Kidney tubule cell (primary cell): Measurements from ENCODE around the gene CABP7.

Experiments
- DNase-seq: peaks from one replicate; pipeline ENCODE4 v3.0.0-alpha.2; 2018; ENCODE audit warnings: low spot score

CABP7 gene

GRCh38 chr22:29719899-29720645, at the start of gene CABP7:
CABP7 (plus strand) TSS chr22:29720003; CDS start chr22:29720425, 422 bp downstream.
- DNase-seq, result no peak

- no peak for DNase-seq
Measured at GRCh38 chr22:29670626-29671025, 49.2 kb upstream of the CABP7 start.

GRCh38 chr22:29673361-29674066, 46.3 kb upstream of the CABP7 start:
- DNase-seq, result no peak

- no peak for DNase-seq
Measured at GRCh38 chr22:29674121-29674520, 45.7 kb upstream of the CABP7 start.

- no peak for DNase-seq
Measured at GRCh38 chr22:29679316-29679715, 40.5 kb upstream of the CABP7 start.

GRCh38 chr22:29683536-29683935, 36.3 kb upstream of the CABP7 start:
- no peak for DNase-seq

GRCh38 chr22:29684244-29684643, 35.6 kb upstream of the CABP7 start:
- no peak for DNase-seq

- no peak for DNase-seq
Measured at GRCh38 chr22:29689206-29689879, 30.5 kb upstream of the CABP7 start.

- DNase-seq, result peak; percentile 41
Measured at GRCh38 chr22:29689880-29690213, 30.0 kb upstream of the CABP7 start.

- DNase-seq, result no peak
Measured at GRCh38 chr22:29690476-29690875, 29.3 kb upstream of the CABP7 start.

- DNase-seq, result no peak
Measured at GRCh38 chr22:29691636-29692326, 28.0 kb upstream of the CABP7 start.

GRCh38 chr22:29692327-29692640, 27.5 kb upstream of the CABP7 start:
- DNase-seq, result no peak

- DNase-seq, result no peak
Measured at GRCh38 chr22:29693161-29693560, 26.6 kb upstream of the CABP7 start.

- no peak for DNase-seq
Measured at GRCh38 chr22:29693671-29694070, 26.1 kb upstream of the CABP7 start.

- no peak for DNase-seq
Measured at GRCh38 chr22:29695129-29695926, 24.5 kb upstream of the CABP7 start.

GRCh38 chr22:29697853-29698598, 21.8 kb upstream of the CABP7 start:
- no peak for DNase-seq

GRCh38 chr22:29700206-29700899, 19.4 kb upstream of the CABP7 start:
- no peak for DNase-seq

GRCh38 chr22:29700900-29701154, 19.0 kb upstream of the CABP7 start:
- DNase-seq, result no peak

- peak; percentile 89 for DNase-seq
Measured at GRCh38 chr22:29701155-29701999, 18.4 kb upstream of the CABP7 start.
